Stimulated activated CD8-positive, alpha-beta memory T cell treated with anti-CD3 and anti-CD28 coated beads, Interleukin-4, amount 100 ng/mL, for 4 hours (primary cell): ENCODE measurements around the gene KCTD16.

ENCODE experiments used
- DNase-seq, 2 donors: peaks; one replicate each; pipeline ENCODE4 v3.0.0-alpha.2; 2020; ENCODE audit warnings: low read depth in 2 of 2, low spot score in 1 of 2

The KCTD16 gene

GRCh38 chr5:144162686-144163085 lies 8.0 kb upstream of the KCTD16 start:
- DNase-seq, result no peak

GRCh38 chr5:144166696-144167095 lies 4.0 kb upstream of the KCTD16 start:
- DNase-seq, result no peak

- no peak for DNase-seq
Observed at GRCh38 chr5:144167998-144168397, 2.7 kb upstream of the KCTD16 start.

- DNase-seq, result no peak
Observed at GRCh38 chr5:144169904-144170275, 783 bp upstream of the KCTD16 start.

GRCh38 chr5:144173766-144174165 lies 3.1 kb downstream of the KCTD16 start:
- DNase-seq, result no peak

- DNase-seq, result no peak
Observed at GRCh38 chr5:144177548-144177947, 6.9 kb downstream of the KCTD16 start.

GRCh38 chr5:144179226-144179625 lies 8.6 kb downstream of the KCTD16 start:
- DNase-seq, result no peak

- DNase-seq, result no peak
Observed at GRCh38 chr5:144183254-144183889, 12.7 kb downstream of the KCTD16 start.

GRCh38 chr5:144187699-144188294 lies 17.1 kb downstream of the KCTD16 start:
- DNase-seq, result peak; percentile 62 to 69

- peak; percentile 37 to 75 for DNase-seq
Observed at GRCh38 chr5:144189800-144190429, 19.2 kb downstream of the KCTD16 start.

- DNase-seq, result no peak
Observed at GRCh38 chr5:144191531-144191930, 20.9 kb downstream of the KCTD16 start.

GRCh38 chr5:144191998-144192397 lies 21.3 kb downstream of the KCTD16 start:
- DNase-seq, result no peak

- DNase-seq, result no peak
Observed at GRCh38 chr5:144192661-144193060, 22.0 kb downstream of the KCTD16 start.

GRCh38 chr5:144194144-144194543 lies 23.5 kb downstream of the KCTD16 start:
- DNase-seq, result no peak

GRCh38 chr5:144195448-144195847 lies 24.8 kb downstream of the KCTD16 start:
- DNase-seq, result no peak

GRCh38 chr5:144196612-144197011 lies 25.9 kb downstream of the KCTD16 start:
- DNase-seq, result no peak

- DNase-seq, result no peak
Observed at GRCh38 chr5:144198386-144198785, 27.7 kb downstream of the KCTD16 start.

- no peak for DNase-seq
Observed at GRCh38 chr5:144201588-144201987, 30.9 kb downstream of the KCTD16 start.

GRCh38 chr5:144202072-144202471 lies 31.4 kb downstream of the KCTD16 start:
- no peak for DNase-seq

GRCh38 chr5:144202726-144203125 lies 32.1 kb downstream of the KCTD16 start:
- no peak for DNase-seq

- DNase-seq, result no peak
Observed at GRCh38 chr5:144203750-144204596, 33.3 kb downstream of the KCTD16 start.

GRCh38 chr5:144205141-144205551 lies 34.5 kb downstream of the KCTD16 start:
- no peak for DNase-seq
